Measurements from ENCODE around the gene PSMA3. TPM values are rescaled to one million over a fixed set of nuclear protein-coding genes. Genes with fewer than 3 reads are reported as not detected.

The PSMA3 gene
- total and polyA plus RNA-seq, 9 donors, result 68.1 to 136 (median 80.3) TPM

DNA sequence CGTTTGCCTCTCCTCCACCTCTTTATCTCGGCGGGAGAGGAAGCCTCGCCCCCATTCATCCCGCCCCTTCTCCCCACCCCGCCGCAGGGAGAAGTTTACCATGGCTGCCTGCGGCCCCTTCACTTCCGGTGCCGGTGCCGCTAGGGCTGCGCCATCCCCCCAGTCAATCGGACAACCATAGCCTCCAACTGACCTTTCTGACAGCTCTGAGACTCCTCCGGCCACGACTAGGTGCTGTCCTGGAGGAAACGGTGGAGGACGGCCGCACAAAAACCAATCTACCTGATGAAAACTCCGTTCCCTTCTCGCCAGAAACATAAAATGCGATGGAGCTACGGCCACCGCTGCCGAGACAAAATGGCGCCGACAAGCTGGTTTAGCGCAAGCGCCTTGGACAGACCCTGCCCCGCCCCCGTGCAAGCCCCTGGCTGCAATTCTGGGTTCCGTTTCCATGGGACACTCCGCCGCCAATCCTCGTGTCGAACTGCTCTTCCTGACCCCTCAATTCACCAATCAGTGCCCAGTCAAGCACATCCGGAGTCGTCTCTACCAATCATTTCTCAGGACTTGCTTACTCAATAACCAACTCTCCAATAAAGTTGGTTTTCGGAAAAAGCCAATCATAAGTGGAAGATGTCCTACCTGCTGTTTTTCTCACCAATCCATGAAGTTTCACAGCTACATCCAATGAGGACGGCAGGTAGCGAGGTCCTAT is 53.3 kb downstream of the PSMA3 start:
- TF ChIP-seq EP300 (IDR thresholded peaks at IDR 0.05) (no peak), POLR2A (IDR thresholded peaks at IDR 0.05) (peak; percentile 81)
- TF ChIP-seq, protein P1, sequence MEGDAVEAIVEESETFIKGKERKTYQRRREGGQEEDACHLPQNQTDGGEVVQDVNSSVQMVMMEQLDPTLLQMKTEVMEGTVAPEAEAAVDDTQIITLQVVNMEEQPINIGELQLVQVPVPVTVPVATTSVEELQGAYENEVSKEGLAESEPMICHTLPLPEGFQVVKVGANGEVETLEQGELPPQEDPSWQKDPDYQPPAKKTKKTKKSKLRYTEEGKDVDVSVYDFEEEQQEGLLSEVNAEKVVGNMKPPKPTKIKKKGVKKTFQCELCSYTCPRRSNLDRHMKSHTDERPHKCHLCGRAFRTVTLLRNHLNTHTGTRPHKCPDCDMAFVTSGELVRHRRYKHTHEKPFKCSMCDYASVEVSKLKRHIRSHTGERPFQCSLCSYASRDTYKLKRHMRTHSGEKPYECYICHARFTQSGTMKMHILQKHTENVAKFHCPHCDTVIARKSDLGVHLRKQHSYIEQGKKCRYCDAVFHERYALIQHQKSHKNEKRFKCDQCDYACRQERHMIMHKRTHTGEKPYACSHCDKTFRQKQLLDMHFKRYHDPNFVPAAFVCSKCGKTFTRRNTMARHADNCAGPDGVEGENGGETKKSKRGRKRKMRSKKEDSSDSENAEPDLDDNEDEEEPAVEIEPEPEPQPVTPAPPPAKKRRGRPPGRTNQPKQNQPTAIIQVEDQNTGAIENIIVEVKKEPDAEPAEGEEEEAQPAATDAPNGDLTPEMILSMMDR (IDR thresholded peaks at IDR 0.05), result no peak
- DNase-seq, result peak; percentile 98 to 99 (median 98)
- Histone ChIP-seq H3K27ac (peak overlapping the region; percentile 88 to 97), H3K36me3 (no peaks in the 10 kb centered on the region), H3K4me1 (ENCODE audit: insufficient read depth) (peaks cover 7% of the 10 kb centered on the region), H3K9me3 (no peaks in the 10 kb centered on the region), H3K27me3 (no peaks in the 10 kb centered on the region), H3K4me3 (peak overlapping the region; percentile 97)
- intact Hi-C loops (cut with DNase I), result loop anchor here in 2 of 4 donors (2.0 to 5.0 kb wide), 2 partner anchors 53 to 56 kb away; partner anchors contain the start of gene PSMA3 (in 2 of the 2)
- WGBS, 3 donors, result 0 to 1% (median 0%) methylated on average over 40 of the region's 40 CpGs

DNA sequence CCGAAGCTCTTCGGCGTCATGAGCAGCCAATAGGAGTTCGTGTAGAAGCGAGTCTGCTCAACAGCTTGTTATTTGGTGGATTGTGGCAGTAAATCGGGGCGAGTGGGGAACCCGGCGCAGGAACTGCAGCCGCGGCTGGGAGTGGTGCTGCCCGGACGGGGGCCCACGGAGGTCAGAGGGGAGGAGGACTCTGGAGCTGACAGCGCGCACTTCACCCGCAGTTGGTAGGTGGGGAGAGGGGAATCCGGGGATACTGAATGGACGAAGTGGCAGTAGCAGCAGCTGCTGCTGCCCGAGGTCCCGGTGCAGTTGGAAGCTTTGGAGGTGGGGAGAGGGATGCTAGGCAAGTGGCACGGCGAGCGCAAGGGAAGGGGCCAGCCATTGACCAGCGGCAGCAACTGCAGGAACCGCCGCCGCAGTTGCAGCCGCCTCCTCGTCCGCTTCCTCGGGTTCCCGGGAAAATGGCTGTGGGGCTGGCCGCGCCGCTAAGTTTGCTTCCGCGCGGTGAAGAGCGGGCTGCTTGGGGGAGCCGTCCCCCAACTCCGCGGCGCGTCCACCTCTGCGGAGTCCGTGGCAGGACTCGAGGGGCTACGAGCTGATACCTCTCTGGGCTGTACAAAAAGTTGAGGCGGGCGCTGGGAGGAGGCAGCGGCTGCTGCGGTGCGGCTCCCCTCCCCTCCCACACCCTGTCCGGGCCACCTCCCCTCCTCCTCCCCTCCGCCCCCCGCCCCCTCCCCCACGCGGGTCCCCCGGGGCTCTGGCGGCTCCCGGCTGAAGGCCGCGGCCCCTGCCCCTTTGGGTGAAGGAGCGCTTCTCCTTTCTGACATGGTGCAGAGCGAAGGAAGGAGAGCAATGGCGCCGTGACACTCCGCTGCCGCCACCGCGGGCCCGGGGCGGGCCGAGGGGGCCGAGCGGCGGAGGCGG is 54.1 kb downstream of the PSMA3 start, which contains the start of gene ARID4A:
Gene ARID4A (plus strand): TSS at position 79 of the 924 bp plus-strand sequence. CDS start 1,300 bp downstream, outside the sequence.
- intact Hi-C loops (cut with DNase I), result loop anchor here in 2 of 4 donors (2.0 to 5.0 kb wide), 2 partner anchors 54 to 56 kb away; partner anchors contain the start of gene PSMA3 (in 2 of the 2)
- TF ChIP-seq EP300 (IDR thresholded peaks at IDR 0.05), result no peak
- TF ChIP-seq POLR2A (IDR thresholded peaks at IDR 0.05), result peak; percentile 87
- peak; percentile 85 to 92 (median 88) for DNase-seq
- H3K9me3 ChIP-seq, result no peaks in the 10 kb centered on the region
- peak within 1 kb of the TSS; percentile 97 for H3K4me3 ChIP-seq
- H3K4me1 ChIP-seq (ENCODE audit: insufficient read depth), result peaks cover 7% of the 10 kb centered on the region
- H3K36me3 ChIP-seq, result no peaks in the 10 kb centered on the region
- WGBS, 3 donors, result 1% methylated on average over 44 to 78 of the region's 79 CpGs
- H3K27ac ChIP-seq, result peak within 1 kb of the TSS; percentile 88 to 97
- H3K27me3 ChIP-seq, result no peaks in the 10 kb centered on the region

DNA sequence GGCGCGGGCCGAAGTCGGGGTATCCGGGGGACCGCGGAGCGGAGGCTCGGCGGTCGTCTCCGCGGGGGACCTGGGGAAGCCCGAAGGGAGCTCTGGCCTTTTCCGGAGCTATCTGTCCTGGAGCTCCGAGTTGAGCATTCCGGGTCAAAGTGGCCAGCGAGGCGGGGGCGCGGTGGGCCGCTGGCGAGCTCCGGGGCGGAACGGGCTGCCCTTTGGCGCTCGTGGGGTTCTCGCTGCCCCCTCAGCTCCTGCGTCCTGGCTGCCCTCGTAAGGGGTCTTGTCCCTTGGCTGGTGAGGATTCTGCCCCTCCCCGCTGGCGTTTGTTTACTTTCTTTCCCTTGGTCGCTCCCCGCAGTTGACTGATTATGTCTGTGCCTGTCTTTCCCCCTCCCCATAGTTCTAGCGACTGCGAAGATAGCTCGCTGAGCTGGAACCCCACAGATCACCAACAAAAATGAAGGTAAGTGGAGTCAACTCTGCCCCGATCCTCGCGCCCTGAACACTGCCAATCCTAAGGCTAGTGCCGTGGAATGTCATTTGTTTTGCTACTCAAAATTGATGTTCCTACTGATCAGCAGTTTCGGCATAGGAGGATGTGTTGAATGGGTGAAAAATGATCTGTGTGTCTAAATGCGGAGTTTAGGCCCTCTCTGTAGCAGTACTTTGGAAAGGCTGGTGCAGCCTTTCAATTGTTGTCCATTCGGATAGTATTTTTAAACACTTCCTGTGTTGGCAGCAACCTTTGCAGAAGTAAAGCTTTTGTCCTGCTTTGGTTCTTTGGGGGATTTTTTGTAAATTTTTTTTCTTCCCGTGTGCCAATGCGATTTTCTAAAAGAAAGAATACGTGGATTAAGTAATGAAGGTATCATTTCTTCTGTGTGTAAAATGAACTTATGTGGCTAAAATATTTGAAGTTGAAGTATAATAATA is 55.0 kb downstream of the PSMA3 start:
- no peaks in the 10 kb centered on the region for H3K9me3 ChIP-seq
- H3K27ac ChIP-seq, result peak overlapping the region; percentile 82 to 88
- H3K4me1 ChIP-seq (ENCODE audit: insufficient read depth), result peaks cover 4% of the 10 kb centered on the region
- no peaks in the 10 kb centered on the region for H3K27me3 ChIP-seq
- peak; percentile 32 to 68 (median 48) for DNase-seq
- WGBS, 3 donors, result 1 to 2% (median 1%) methylated on average over 21 to 48 of the region's 48 CpGs
- TF ChIP-seq, protein P1 (IDR thresholded peaks at IDR 0.05), result no peak
- TF ChIP-seq EP300 (IDR thresholded peaks at IDR 0.05), result no peak
- TF ChIP-seq POLR2A (IDR thresholded peaks at IDR 0.05), result no peak
- peak overlapping the region; percentile 97 for H3K4me3 ChIP-seq
- intact Hi-C loops (cut with DNase I), result loop anchor here in 2 of 4 donors (2.0 to 5.0 kb wide), 2 partner anchors 55 to 57 kb away; partner anchors contain the start of gene PSMA3 (in 2 of the 2)
- no peaks in the 10 kb centered on the region for H3K36me3 ChIP-seq

GRCh38 chr14:58301416-58301815 is 56.8 kb downstream of the PSMA3 start:
- WGBS, 3 donors, result 70 to 93% (median 88%) methylated on average over 3 of the region's 3 CpGs
- intact Hi-C loops (cut with DNase I), result no loop called here
- DNase-seq, result no peak
- TF ChIP-seq, protein P1 (IDR thresholded peaks at IDR 0.05), result no peak
- TF ChIP-seq POLR2A (IDR thresholded peaks at IDR 0.05) (no peak), EP300 (IDR thresholded peaks at IDR 0.05) (no peak)
- H3K4me1 ChIP-seq (ENCODE audit: insufficient read depth), result no peaks in the 10 kb centered on the region
- no peak overlapping the region for H3K27ac ChIP-seq
- no peaks in the 10 kb centered on the region for H3K36me3 ChIP-seq
- no peaks in the 10 kb centered on the region for H3K27me3 ChIP-seq
- no peaks in the 10 kb centered on the region for H3K9me3 ChIP-seq
- H3K4me3 ChIP-seq, result no peak overlapping the region
